ENCODE measurements around the gene KRTAP1-1.

DNA sequence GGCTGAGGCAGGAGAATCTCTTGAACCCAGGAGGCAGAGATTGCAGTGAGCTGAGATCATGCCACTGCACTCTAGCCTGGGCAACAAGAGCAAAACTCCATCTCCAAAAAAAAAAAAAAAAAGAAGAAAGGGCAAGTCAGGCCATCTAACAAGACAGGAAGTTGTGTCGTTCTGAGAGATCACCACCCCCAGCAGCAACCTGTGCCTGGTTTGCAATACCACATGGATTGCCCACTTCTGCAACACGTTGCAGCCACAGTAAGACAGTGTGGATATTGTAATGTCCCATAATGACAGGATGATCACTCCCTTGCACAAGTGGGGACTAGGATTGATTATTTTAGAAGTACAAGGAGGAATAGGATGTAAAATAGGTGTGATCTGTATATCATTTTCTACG, 27.8 kb upstream of the KRTAP1-1 start:
- TF ChIP-seq SMC3 (conservative IDR thresholded peaks at IDR 0.05; ENCODE audit: poor library complexity): no peak
- TF ChIP-seq, protein P1, sequence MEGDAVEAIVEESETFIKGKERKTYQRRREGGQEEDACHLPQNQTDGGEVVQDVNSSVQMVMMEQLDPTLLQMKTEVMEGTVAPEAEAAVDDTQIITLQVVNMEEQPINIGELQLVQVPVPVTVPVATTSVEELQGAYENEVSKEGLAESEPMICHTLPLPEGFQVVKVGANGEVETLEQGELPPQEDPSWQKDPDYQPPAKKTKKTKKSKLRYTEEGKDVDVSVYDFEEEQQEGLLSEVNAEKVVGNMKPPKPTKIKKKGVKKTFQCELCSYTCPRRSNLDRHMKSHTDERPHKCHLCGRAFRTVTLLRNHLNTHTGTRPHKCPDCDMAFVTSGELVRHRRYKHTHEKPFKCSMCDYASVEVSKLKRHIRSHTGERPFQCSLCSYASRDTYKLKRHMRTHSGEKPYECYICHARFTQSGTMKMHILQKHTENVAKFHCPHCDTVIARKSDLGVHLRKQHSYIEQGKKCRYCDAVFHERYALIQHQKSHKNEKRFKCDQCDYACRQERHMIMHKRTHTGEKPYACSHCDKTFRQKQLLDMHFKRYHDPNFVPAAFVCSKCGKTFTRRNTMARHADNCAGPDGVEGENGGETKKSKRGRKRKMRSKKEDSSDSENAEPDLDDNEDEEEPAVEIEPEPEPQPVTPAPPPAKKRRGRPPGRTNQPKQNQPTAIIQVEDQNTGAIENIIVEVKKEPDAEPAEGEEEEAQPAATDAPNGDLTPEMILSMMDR (IDR thresholded peaks at IDR 0.05; ENCODE audit: poor library complexity, severe bottlenecking): no peak
- no peak for TF ChIP-seq POLR2AphosphoS5 (IDR thresholded peaks at IDR 0.05)
- no peak for TF ChIP-seq EP300 (conservative IDR thresholded peaks at IDR 0.05; ENCODE audit: poor library complexity, severe bottlenecking)
- TF ChIP-seq, protein P2, sequence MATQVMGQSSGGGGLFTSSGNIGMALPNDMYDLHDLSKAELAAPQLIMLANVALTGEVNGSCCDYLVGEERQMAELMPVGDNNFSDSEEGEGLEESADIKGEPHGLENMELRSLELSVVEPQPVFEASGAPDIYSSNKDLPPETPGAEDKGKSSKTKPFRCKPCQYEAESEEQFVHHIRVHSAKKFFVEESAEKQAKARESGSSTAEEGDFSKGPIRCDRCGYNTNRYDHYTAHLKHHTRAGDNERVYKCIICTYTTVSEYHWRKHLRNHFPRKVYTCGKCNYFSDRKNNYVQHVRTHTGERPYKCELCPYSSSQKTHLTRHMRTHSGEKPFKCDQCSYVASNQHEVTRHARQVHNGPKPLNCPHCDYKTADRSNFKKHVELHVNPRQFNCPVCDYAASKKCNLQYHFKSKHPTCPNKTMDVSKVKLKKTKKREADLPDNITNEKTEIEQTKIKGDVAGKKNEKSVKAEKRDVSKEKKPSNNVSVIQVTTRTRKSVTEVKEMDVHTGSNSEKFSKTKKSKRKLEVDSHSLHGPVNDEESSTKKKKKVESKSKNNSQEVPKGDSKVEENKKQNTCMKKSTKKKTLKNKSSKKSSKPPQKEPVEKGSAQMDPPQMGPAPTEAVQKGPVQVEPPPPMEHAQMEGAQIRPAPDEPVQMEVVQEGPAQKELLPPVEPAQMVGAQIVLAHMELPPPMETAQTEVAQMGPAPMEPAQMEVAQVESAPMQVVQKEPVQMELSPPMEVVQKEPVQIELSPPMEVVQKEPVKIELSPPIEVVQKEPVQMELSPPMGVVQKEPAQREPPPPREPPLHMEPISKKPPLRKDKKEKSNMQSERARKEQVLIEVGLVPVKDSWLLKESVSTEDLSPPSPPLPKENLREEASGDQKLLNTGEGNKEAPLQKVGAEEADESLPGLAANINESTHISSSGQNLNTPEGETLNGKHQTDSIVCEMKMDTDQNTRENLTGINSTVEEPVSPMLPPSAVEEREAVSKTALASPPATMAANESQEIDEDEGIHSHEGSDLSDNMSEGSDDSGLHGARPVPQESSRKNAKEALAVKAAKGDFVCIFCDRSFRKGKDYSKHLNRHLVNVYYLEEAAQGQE (IDR thresholded peaks at IDR 0.05; ENCODE audit: borderline replicate concordance): no peak
- TF ChIP-seq MXI1 (conservative IDR thresholded peaks at IDR 0.05; ENCODE audit: poor library complexity, severe bottlenecking): no peak
- TF ChIP-seq EZH2 (IDR thresholded peaks at IDR 0.05; ENCODE audit: borderline replicate concordance, insufficient read depth, low read length, poor library complexity, severe bottlenecking): no peak
- TF ChIP-seq TAF1 (IDR thresholded peaks at IDR 0.05; ENCODE audit: low read depth): no peak
